ENCODE measurements around the gene CHRM5. TPM values are rescaled to one million over a fixed set of nuclear protein-coding genes. Genes with fewer than 3 reads are reported as not detected.

Gene CHRM5
- total RNA-seq, 1 donor from 2014 or later: 0.07 TPM

GRCh38 chr15:34025252-34025651, 57.0 kb downstream of the CHRM5 start:
- FAIRE-seq (no peak), DNase-seq (ENCODE audit: low read depth) (no peak)
- Mint-ChIP-seq H3K36me3 (ENCODE audit: low read depth, unreplicated experiment) (peaks cover 10% of the 10 kb centered on the region), H3K27me3 (ENCODE audit: low read depth, unreplicated experiment) (no peaks in the 10 kb centered on the region), H3K27ac (ENCODE audit: unreplicated experiment) (no peak overlapping the region), H3K9me3 (ENCODE audit: unreplicated experiment) (peaks cover 2% of the 10 kb centered on the region), H3K4me3 (ENCODE audit: unreplicated experiment) (no peak overlapping the region), H3K4me1 (ENCODE audit: low read depth, unreplicated experiment) (peaks cover 3% of the 10 kb centered on the region)
- Histone ChIP-seq H3K9me3 (ENCODE audit: insufficient read depth, low read depth, low read length) (no peaks in the 10 kb centered on the region), H4K20me1 (ENCODE audit: insufficient read depth, low read length) (peaks cover 6% of the 10 kb centered on the region), H3K27me3 (ENCODE audit: insufficient read depth, low read length) (no peaks in the 10 kb centered on the region), H2AFZ (ENCODE audit: low read depth, low read length) (no peak overlapping the region), H3K27ac (ENCODE audit: low read depth, low read length) (no peak overlapping the region), H3K9ac (ENCODE audit: low read length) (no peak overlapping the region), H3K79me2 (ENCODE audit: insufficient read depth, low read length) (peaks cover 48% of the 10 kb centered on the region), H3K4me2 (ENCODE audit: low read length) (no peak overlapping the region), H3K4me3 (ENCODE audit: insufficient read depth, low read depth, low read length) (no peak overlapping the region), H3K36me3 (ENCODE audit: insufficient read depth, low read length) (no peaks in the 10 kb centered on the region), H3K4me1 (ENCODE audit: insufficient read depth, low read length) (no peaks in the 10 kb centered on the region)
- TF ChIP-seq CTCF (IDR thresholded peaks at IDR 0.05; ENCODE audit: insufficient read depth, low read depth, low read length) (no peak), EZH2 (IDR thresholded peaks at IDR 0.05; ENCODE audit: insufficient read depth, low read length) (no peak)

GRCh38 chr15:34027606-34028005, 59.3 kb downstream of the CHRM5 start:
- no peak overlapping the region for H2AFZ ChIP-seq (ENCODE audit: low read depth, low read length)
- no peaks in the 10 kb centered on the region for H3K27me3 ChIP-seq (ENCODE audit: insufficient read depth, low read length)
- peaks cover 23% of the 10 kb centered on the region for H4K20me1 ChIP-seq (ENCODE audit: insufficient read depth, low read length)
- Mint-ChIP-seq H3K4me1 (ENCODE audit: low read depth, unreplicated experiment) (peaks cover 2% of the 10 kb centered on the region), H3K36me3 (ENCODE audit: low read depth, unreplicated experiment) (peaks cover 6% of the 10 kb centered on the region), H3K27me3 (ENCODE audit: low read depth, unreplicated experiment) (no peaks in the 10 kb centered on the region), H3K4me3 (ENCODE audit: unreplicated experiment) (no peak overlapping the region), H3K9me3 (ENCODE audit: unreplicated experiment) (no peaks in the 10 kb centered on the region), H3K27ac (ENCODE audit: unreplicated experiment) (no peak overlapping the region)
- FAIRE-seq (no peak), DNase-seq (ENCODE audit: low read depth) (no peak)
- peaks cover 60% of the 10 kb centered on the region for H3K79me2 ChIP-seq (ENCODE audit: insufficient read depth, low read length)
- H3K36me3 ChIP-seq (ENCODE audit: insufficient read depth, low read length): no peaks in the 10 kb centered on the region
- no peak overlapping the region for H3K4me2 ChIP-seq (ENCODE audit: low read length)
- no peak overlapping the region for H3K4me3 ChIP-seq (ENCODE audit: insufficient read depth, low read depth, low read length)
- no peak overlapping the region for H3K9ac ChIP-seq (ENCODE audit: low read length)
- no peak for TF ChIP-seq EZH2 (IDR thresholded peaks at IDR 0.05; ENCODE audit: insufficient read depth, low read length)
- TF ChIP-seq CTCF (IDR thresholded peaks at IDR 0.05; ENCODE audit: insufficient read depth, low read depth, low read length): no peak
- H3K4me1 ChIP-seq (ENCODE audit: insufficient read depth, low read length): no peaks in the 10 kb centered on the region
- no peak overlapping the region for H3K27ac ChIP-seq (ENCODE audit: low read depth, low read length)
- H3K9me3 ChIP-seq (ENCODE audit: insufficient read depth, low read depth, low read length): no peaks in the 10 kb centered on the region

- H3K9me3 Mint-ChIP-seq (ENCODE audit: unreplicated experiment): no peaks in the 10 kb centered on the region
- Histone ChIP-seq H3K27me3 (ENCODE audit: insufficient read depth, low read length) (no peaks in the 10 kb centered on the region), H4K20me1 (ENCODE audit: insufficient read depth, low read length) (peaks cover 23% of the 10 kb centered on the region), H3K4me3 (ENCODE audit: insufficient read depth, low read depth, low read length) (no peak overlapping the region), H3K4me2 (ENCODE audit: low read length) (no peak overlapping the region), H3K27ac (ENCODE audit: low read depth, low read length) (no peak overlapping the region), H3K9me3 (ENCODE audit: insufficient read depth, low read depth, low read length) (no peaks in the 10 kb centered on the region), H3K4me1 (ENCODE audit: insufficient read depth, low read length) (no peaks in the 10 kb centered on the region), H3K36me3 (ENCODE audit: insufficient read depth, low read length) (no peaks in the 10 kb centered on the region), H3K9ac (ENCODE audit: low read length) (no peak overlapping the region), H3K79me2 (ENCODE audit: insufficient read depth, low read length) (peaks cover 88% of the 10 kb centered on the region), H2AFZ (ENCODE audit: low read depth, low read length) (no peak overlapping the region)
- no peak for TF ChIP-seq CTCF (IDR thresholded peaks at IDR 0.05; ENCODE audit: insufficient read depth, low read depth, low read length)
- TF ChIP-seq EZH2 (IDR thresholded peaks at IDR 0.05; ENCODE audit: insufficient read depth, low read length): no peak
- no peak for DNase-seq (ENCODE audit: low read depth)
- peaks cover 8% of the 10 kb centered on the region for H3K4me1 Mint-ChIP-seq (ENCODE audit: low read depth, unreplicated experiment)
- FAIRE-seq: no peak
- H3K27me3 Mint-ChIP-seq (ENCODE audit: low read depth, unreplicated experiment): no peaks in the 10 kb centered on the region
- peaks cover 6% of the 10 kb centered on the region for H3K36me3 Mint-ChIP-seq (ENCODE audit: low read depth, unreplicated experiment)
- H3K27ac Mint-ChIP-seq (ENCODE audit: unreplicated experiment): no peak overlapping the region
- H3K4me3 Mint-ChIP-seq (ENCODE audit: unreplicated experiment): no peak overlapping the region
Measured at GRCh38 chr15:34031987-34032760, 63.9 kb downstream of the CHRM5 start.
